ENCODE measurements around the gene OSBPL8. TPM values are rescaled to one million over a fixed set of nuclear protein-coding genes. Genes with fewer than 3 reads are reported as not detected.

OSBPL8 gene
- total and polyA plus RNA-seq, 9 of the 15 experiments (the other 6 are each of a cell fraction or from before 2014, with no cell fraction given), result 17.4 to 82.7 (median 42.8) TPM

DNA sequence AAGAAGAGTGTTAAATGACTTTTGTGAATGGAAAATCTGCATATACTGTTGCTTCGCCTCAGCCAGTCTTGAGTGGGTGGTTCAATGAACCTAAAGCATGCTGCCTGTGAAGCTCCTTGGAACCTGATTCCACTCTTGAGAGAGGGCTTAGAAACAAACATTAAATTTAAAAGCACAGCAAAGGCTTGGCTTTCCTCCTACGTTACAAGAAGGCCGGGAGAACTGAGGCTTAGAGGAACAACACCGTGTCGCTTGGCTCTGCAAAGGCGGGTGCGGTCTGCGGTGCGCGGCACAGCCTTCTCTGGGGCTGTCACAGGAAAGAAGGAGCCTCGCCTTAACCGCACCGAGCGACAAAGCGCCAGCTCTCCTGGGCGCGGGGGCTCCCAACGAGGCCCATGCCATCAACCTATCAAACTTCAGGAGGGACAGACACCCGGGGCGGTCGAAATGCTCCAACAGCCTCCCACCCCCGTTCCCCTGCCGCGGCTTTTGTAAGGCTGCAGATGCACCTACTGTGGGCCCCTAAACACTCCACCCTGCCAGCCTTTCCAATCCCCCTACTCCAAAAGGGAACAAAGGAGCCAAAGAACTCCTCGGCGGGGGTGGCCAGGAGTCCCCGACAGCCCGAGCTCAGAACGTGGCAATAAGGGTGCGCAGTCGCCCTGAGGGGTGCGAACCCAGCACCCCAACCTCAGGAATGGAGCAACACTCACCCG is 729 bp downstream of the OSBPL8 start (continued):
- TF ChIP-seq, protein P1, sequence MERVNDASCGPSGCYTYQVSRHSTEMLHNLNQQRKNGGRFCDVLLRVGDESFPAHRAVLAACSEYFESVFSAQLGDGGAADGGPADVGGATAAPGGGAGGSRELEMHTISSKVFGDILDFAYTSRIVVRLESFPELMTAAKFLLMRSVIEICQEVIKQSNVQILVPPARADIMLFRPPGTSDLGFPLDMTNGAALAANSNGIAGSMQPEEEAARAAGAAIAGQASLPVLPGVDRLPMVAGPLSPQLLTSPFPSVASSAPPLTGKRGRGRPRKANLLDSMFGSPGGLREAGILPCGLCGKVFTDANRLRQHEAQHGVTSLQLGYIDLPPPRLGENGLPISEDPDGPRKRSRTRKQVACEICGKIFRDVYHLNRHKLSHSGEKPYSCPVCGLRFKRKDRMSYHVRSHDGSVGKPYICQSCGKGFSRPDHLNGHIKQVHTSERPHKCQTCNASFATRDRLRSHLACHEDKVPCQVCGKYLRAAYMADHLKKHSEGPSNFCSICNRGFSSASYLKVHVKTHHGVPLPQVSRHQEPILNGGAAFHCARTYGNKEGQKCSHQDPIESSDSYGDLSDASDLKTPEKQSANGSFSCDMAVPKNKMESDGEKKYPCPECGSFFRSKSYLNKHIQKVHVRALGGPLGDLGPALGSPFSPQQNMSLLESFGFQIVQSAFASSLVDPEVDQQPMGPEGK (CRISPR knock-in tag; IDR thresholded peaks at IDR 0.05; ENCODE audit: borderline replicate concordance), result no peak
- TF ChIP-seq ZFX (CRISPR knock-in tag; IDR thresholded peaks at IDR 0.05), result 0 out of 2 replicates have a peak, but pooled peaks have one; percentile 6
- TF ChIP-seq, protein P2, sequence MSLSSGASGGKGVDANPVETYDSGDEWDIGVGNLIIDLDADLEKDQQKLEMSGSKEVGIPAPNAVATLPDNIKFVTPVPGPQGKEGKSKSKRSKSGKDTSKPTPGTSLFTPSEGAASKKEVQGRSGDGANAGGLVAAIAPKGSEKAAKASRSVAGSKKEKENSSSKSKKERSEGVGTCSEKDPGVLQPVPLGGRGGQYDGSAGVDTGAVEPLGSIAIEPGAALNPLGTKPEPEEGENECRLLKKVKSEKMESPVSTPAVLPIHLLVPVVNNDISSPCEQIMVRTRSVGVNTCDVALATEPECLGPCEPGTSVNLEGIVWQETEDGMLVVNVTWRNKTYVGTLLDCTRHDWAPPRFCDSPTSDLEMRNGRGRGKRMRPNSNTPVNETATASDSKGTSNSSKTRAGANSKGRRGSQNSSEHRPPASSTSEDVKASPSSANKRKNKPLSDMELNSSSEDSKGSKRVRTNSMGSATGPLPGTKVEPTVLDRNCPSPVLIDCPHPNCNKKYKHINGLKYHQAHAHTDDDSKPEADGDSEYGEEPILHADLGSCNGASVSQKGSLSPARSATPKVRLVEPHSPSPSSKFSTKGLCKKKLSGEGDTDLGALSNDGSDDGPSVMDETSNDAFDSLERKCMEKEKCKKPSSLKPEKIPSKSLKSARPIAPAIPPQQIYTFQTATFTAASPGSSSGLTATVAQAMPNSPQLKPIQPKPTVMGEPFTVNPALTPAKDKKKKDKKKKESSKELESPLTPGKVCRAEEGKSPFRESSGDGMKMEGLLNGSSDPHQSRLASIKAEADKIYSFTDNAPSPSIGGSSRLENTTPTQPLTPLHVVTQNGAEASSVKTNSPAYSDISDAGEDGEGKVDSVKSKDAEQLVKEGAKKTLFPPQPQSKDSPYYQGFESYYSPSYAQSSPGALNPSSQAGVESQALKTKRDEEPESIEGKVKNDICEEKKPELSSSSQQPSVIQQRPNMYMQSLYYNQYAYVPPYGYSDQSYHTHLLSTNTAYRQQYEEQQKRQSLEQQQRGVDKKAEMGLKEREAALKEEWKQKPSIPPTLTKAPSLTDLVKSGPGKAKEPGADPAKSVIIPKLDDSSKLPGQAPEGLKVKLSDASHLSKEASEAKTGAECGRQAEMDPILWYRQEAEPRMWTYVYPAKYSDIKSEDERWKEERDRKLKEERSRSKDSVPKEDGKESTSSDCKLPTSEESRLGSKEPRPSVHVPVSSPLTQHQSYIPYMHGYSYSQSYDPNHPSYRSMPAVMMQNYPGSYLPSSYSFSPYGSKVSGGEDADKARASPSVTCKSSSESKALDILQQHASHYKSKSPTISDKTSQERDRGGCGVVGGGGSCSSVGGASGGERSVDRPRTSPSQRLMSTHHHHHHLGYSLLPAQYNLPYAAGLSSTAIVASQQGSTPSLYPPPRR (CRISPR knock-in tag; IDR thresholded peaks at IDR 0.05; ENCODE audit: borderline replicate concordance), result no peak
- no peak for TF ChIP-seq CAMTA2 (CRISPR knock-in tag; conservative IDR thresholded peaks at IDR 0.05)
- no peak for TF ChIP-seq JUN (IDR thresholded peaks at IDR 0.05; ENCODE audit: borderline replicate concordance, low read depth, low read length)
- TF ChIP-seq JUN (CRISPR knock-in tag; IDR thresholded peaks at IDR 0.05; ENCODE audit: borderline replicate concordance), result no peak
- no peak for TF ChIP-seq ZBTB17 (CRISPR knock-in tag; IDR thresholded peaks at IDR 0.05)
- TF ChIP-seq CBX1 (IDR thresholded peaks at IDR 0.05; ENCODE audit: low read depth), result 0 out of 2 replicates have a peak, but pooled peaks have one; percentile 57
- TF ChIP-seq, protein P3, sequence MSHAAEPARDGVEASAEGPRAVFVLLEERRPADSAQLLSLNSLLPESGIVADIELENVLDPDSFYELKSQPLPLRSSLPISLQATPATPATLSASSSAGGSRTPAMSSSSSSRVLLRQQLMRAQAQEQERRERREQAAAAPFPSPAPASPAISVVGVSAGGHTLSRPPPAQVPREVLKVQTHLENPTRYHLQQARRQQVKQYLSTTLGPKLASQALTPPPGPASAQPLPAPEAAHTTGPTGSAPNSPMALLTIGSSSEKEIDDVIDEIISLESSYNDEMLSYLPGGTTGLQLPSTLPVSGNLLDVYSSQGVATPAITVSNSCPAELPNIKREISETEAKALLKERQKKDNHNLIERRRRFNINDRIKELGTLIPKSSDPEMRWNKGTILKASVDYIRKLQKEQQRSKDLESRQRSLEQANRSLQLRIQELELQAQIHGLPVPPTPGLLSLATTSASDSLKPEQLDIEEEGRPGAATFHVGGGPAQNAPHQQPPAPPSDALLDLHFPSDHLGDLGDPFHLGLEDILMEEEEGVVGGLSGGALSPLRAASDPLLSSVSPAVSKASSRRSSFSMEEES (CRISPR knock-in tag; IDR thresholded peaks at IDR 0.05), result no peak
- no peak for TF ChIP-seq NCOA2 (IDR thresholded peaks at IDR 0.05; ENCODE audit: partially characterized antibody in 2 of 2)
- TF ChIP-seq TBL1XR1 (IDR thresholded peaks at IDR 0.05; ENCODE audit: low read length in 2 of 2), result no peak
- TF ChIP-seq ZNF57 (CRISPR knock-in tag; IDR thresholded peaks at IDR 0.05), result no peak
- TF ChIP-seq ARID4B (CRISPR knock-in tag; IDR thresholded peaks at IDR 0.05), result no peak
- no peak for TF ChIP-seq SETDB1 (IDR thresholded peaks at IDR 0.05; ENCODE audit: low read length)
